Activated CD4-positive, alpha-beta T cell treated with anti-CD3 and anti-CD28 coated beads, Interleukin-2, amount 10 ng/mL, durations not matched to agents 24 days and 14 days (primary cell): Measurements from ENCODE around the gene EDAR. TPM values are rescaled to one million over a fixed set of nuclear protein-coding genes. Genes with fewer than 3 reads are reported as not detected.

Source experiments
- DNase-seq: peaks from one replicate; pipeline ENCODE4 v3.0.0; 2022
- H3K27ac Mint-ChIP-seq: one replicate; pipeline ENCODE4 v1.8.0; 2022; ENCODE audit warnings: mild to moderate bottlenecking, mixed read lengths
- H3K27me3 Mint-ChIP-seq: one replicate; pipeline ENCODE4 v1.8.0; 2022; ENCODE audit warnings: mixed read lengths
- H3K36me3 Mint-ChIP-seq: one replicate; pipeline ENCODE4 v1.8.0; 2022; ENCODE audit warnings: low read depth, mild to moderate bottlenecking, mixed read lengths
- H3K4me1 Mint-ChIP-seq: one replicate; pipeline ENCODE4 v1.8.0; 2021; ENCODE audit warnings: mixed read lengths
- H3K4me3 Mint-ChIP-seq: one replicate; pipeline ENCODE4 v1.8.0; 2022; ENCODE audit warnings: mild to moderate bottlenecking, moderate library complexity, mixed read lengths
- H3K9me3 Mint-ChIP-seq: one replicate; pipeline ENCODE4 v1.8.0; 2021; ENCODE audit warnings: mixed read lengths
- intact Hi-C: fragments of 100-400 bp; cut with micrococcal nuclease; formaldehyde crosslinking; loops from one replicate; pipeline ENCODE4 v1.15.1; 2023
- total RNA-seq: library from RNA; stranded (reverse); gene quantifications from 2 replicates; pipeline ENCODE4 v1.2.3, GENCODE V29; 2022

The EDAR gene
- total RNA-seq, 1 donor from 2014 or later, result 0.56 TPM

- DNase-seq, result no peak
- intact Hi-C loops, result loop anchor here (5.0 kb wide), 1 partner anchor 338 kb away; no protein-coding TSS in a partner anchor
- Mint-ChIP-seq H3K36me3 (no peaks in the 10 kb centered on the region), H3K4me1 (peaks cover 12% of the 10 kb centered on the region), H3K27ac (peak overlapping the region; percentile 16), H3K27me3 (peaks cover 2% of the 10 kb centered on the region), H3K4me3 (no peak overlapping the region), H3K9me3 (no peaks in the 10 kb centered on the region)
Observed at GRCh38 chr2:108935271-108935741, 53.7 kb downstream of the EDAR start.

DNA sequence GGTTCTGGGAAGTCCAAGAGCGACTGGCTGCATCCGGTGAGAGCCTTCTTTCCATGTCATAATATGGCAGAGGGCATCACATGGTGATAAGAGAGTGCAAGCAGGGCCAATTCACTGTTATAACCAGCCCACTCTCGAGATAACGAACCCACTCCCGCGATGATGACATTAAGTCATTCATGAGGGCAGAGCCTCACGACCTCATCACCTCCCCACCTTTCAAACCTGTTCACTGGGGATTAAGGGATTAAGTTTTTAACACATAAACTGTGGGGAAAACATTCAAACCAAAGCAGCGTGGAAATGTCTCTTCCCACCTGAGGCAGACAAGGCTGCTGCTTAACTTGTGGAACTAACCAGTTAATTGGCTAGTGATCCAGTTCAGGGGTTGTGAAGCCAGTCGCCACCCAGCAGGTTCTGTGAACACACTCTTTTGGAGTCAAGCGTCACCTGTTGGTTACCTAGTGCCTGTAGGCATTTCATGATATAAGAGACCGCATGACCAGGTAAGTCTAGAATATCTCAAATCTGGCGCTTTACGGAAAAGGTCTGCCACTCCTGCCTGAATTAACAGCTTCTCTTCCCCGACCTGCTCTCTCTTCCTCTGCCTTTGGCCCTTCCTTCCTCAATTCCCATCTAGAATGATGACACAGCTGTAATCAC is 54.3 kb downstream of the EDAR start:
- DNase-seq, result no peak
- Mint-ChIP-seq H3K27ac (peak overlapping the region; percentile 16), H3K9me3 (no peaks in the 10 kb centered on the region), H3K4me1 (peaks cover 12% of the 10 kb centered on the region), H3K36me3 (no peaks in the 10 kb centered on the region), H3K4me3 (no peak overlapping the region), H3K27me3 (peaks cover 2% of the 10 kb centered on the region)
- intact Hi-C loops, result loop anchor here (5.0 kb wide), 1 partner anchor 337 kb away; no protein-coding TSS in a partner anchor

DNA sequence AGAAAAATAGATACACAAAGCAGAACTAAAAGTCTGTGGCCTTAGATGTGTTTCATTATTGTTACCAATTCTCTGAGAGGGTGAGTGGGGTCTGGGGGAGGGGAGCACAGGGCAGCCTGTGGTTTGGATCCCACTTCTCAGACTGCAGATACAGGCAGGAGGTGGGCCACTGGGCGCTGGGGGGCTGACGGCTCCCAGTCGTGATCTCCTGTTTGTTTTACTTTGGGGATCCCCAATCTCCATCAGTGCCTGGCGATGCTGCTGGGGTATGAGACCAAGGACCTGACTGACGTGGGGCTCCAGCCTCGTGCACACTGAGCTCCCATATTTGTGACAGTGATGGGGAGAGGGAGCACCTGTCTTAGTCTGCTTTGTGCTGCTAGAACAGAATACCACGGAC is 54.9 kb downstream of the EDAR start:
- H3K27me3 Mint-ChIP-seq, result peaks cover 2% of the 10 kb centered on the region
- intact Hi-C loops, result no loop called here
- no peak overlapping the region for H3K27ac Mint-ChIP-seq
- no peaks in the 10 kb centered on the region for H3K36me3 Mint-ChIP-seq
- H3K4me1 Mint-ChIP-seq, result peaks cover 12% of the 10 kb centered on the region
- no peaks in the 10 kb centered on the region for H3K9me3 Mint-ChIP-seq
- no peak overlapping the region for H3K4me3 Mint-ChIP-seq
- DNase-seq, result no peak

GRCh38 chr2:108933691-108934117 is 55.3 kb downstream of the EDAR start:
- no peak for DNase-seq
- peaks cover 2% of the 10 kb centered on the region for H3K27me3 Mint-ChIP-seq
- H3K36me3 Mint-ChIP-seq, result no peaks in the 10 kb centered on the region
- no peaks in the 10 kb centered on the region for H3K9me3 Mint-ChIP-seq
- no peak overlapping the region for H3K27ac Mint-ChIP-seq
- intact Hi-C loops, result no loop called here
- H3K4me3 Mint-ChIP-seq, result no peak overlapping the region
- peaks cover 12% of the 10 kb centered on the region for H3K4me1 Mint-ChIP-seq

GRCh38 chr2:108932736-108933332 is 56.2 kb downstream of the EDAR start:
- intact Hi-C loops, result no loop called here
- Mint-ChIP-seq H3K27me3 (peaks cover 2% of the 10 kb centered on the region), H3K4me3 (no peak overlapping the region), H3K27ac (no peak overlapping the region), H3K36me3 (no peaks in the 10 kb centered on the region), H3K9me3 (no peaks in the 10 kb centered on the region), H3K4me1 (peaks cover 5% of the 10 kb centered on the region)
- no peak for DNase-seq

- Mint-ChIP-seq H3K27ac (no peak overlapping the region), H3K4me3 (no peak overlapping the region), H3K9me3 (no peaks in the 10 kb centered on the region), H3K27me3 (peaks cover 2% of the 10 kb centered on the region), H3K36me3 (no peaks in the 10 kb centered on the region), H3K4me1 (no peaks in the 10 kb centered on the region)
- no peak for DNase-seq
- intact Hi-C loops, result no loop called here
Observed at GRCh38 chr2:108931372-108931771, 57.6 kb downstream of the EDAR start.

- no peak for DNase-seq
- Mint-ChIP-seq H3K9me3 (no peaks in the 10 kb centered on the region), H3K27me3 (peaks cover 2% of the 10 kb centered on the region), H3K36me3 (no peaks in the 10 kb centered on the region), H3K4me3 (no peak overlapping the region), H3K4me1 (no peaks in the 10 kb centered on the region), H3K27ac (no peak overlapping the region)
- intact Hi-C loops, result loop anchor here (10.0 kb wide), 1 partner anchor 195 kb away; the partner anchor contains the start of gene SH3RF3
Observed at GRCh38 chr2:108929807-108930425, 59.1 kb downstream of the EDAR start.

DNA sequence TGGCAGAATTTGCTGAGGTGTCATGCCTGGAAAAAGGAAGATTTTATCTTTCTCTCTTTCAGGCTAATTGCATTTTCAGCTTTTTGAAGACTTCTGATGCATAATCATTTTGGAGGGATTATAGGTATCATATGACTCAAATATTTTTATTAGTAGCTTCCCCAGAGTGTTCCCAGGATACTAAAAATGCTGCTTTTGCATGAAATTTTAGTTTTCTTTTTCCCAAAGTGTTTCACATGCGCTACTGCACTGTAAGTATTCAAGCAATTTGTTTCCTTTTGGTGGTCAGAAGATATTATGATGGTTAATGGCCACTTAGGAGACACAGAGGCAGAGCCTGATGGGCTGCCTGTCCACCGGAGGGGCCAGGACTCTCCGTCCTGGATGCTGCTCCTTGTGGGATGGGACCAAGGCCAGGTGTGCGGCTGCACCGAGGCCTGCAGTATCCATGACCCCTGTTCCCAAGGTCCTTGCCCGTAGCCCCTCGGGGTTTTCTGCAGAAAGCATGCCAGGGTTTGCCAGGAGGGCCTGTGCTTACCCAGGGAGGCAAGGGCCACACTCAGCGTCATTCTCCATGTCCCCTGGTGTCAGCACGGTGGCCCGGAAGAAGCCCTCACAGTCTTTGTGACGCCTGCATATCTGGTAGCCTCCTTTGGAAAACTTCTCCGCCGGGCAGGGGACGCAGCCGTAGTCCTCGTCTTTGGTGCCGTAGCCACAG is 60.2 kb downstream of the EDAR start:
- Mint-ChIP-seq H3K4me1 (no peaks in the 10 kb centered on the region), H3K9me3 (no peaks in the 10 kb centered on the region), H3K4me3 (no peak overlapping the region), H3K36me3 (no peaks in the 10 kb centered on the region), H3K27me3 (peaks cover 2% of the 10 kb centered on the region), H3K27ac (no peak overlapping the region)
- intact Hi-C loops, result loop anchor here (1.0 to 10.0 kb wide), 3 partner anchors 59 to 279 kb away; partner anchors contain the start of gene SH3RF3
- DNase-seq, result no peak

GRCh38 chr2:108927936-108928659 is 60.9 kb downstream of the EDAR start:
- intact Hi-C loops, result loop anchor here (1.0 to 10.0 kb wide), 3 partner anchors 60 to 280 kb away; partner anchors contain the start of gene SH3RF3
- Mint-ChIP-seq H3K36me3 (no peaks in the 10 kb centered on the region), H3K27ac (peak overlapping the region; percentile 28), H3K27me3 (peaks cover 1% of the 10 kb centered on the region), H3K4me3 (no peak overlapping the region), H3K9me3 (no peaks in the 10 kb centered on the region), H3K4me1 (no peaks in the 10 kb centered on the region)
- DNase-seq, result peak; percentile 80

- no peaks in the 10 kb centered on the region for H3K36me3 Mint-ChIP-seq
- intact Hi-C loops, result loop anchor here (10.0 kb wide), 1 partner anchor 197 kb away; the partner anchor contains the start of gene SH3RF3
- H3K9me3 Mint-ChIP-seq, result no peaks in the 10 kb centered on the region
- H3K27me3 Mint-ChIP-seq, result no peaks in the 10 kb centered on the region
- H3K27ac Mint-ChIP-seq, result peak overlapping the region; percentile 28
- no peak for DNase-seq
- H3K4me1 Mint-ChIP-seq, result no peaks in the 10 kb centered on the region
- H3K4me3 Mint-ChIP-seq, result no peak overlapping the region
Observed at GRCh38 chr2:108927405-108927804, 61.6 kb downstream of the EDAR start.

DNA sequence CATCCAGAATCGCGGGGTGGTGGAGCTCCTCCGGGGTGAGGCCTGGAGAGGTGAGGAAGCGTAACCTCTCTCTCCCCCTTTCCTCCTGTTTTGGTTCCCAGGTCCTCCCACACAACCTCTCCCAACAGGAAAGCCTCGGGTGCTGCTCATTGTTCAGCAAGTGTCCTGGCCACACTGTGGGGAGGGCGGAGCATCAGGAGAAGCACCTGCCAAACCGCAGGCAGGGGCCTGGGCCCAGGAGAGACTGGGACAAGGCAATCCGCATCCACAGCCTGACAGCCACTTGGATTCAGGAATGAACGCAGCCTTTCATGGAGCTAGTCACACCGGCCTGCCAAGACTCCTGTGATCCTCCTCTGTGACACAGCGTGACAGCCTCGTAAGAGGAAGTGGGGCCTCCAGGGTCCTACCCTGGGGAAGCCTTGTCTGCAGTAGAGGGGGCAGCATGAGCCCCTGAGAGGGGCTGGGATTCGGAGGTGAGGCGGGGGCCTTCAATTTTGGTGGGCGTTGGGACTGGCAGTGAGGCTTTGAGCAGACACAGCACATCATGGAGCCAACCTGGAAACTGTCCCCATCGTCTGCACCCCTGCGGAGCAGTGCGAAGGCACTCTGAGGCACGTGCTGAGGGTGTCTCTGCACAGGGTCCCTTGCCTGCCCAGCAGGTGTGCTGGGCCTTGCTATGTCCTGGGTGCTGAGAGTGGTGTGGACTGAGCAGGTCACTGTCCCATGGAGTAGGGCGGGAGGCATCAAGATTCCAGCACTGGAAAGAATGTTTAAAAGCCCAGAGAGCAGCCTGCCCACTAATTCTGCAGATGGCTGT is 62.2 kb downstream of the EDAR start:
- Mint-ChIP-seq H3K4me3 (no peak overlapping the region), H3K4me1 (no peaks in the 10 kb centered on the region), H3K9me3 (no peaks in the 10 kb centered on the region), H3K36me3 (no peaks in the 10 kb centered on the region), H3K27me3 (no peaks in the 10 kb centered on the region), H3K27ac (no peak overlapping the region)
- DNase-seq, result no peak
- intact Hi-C loops, result loop anchor here (10.0 kb wide), 1 partner anchor 198 kb away; the partner anchor contains the start of gene SH3RF3

DNA sequence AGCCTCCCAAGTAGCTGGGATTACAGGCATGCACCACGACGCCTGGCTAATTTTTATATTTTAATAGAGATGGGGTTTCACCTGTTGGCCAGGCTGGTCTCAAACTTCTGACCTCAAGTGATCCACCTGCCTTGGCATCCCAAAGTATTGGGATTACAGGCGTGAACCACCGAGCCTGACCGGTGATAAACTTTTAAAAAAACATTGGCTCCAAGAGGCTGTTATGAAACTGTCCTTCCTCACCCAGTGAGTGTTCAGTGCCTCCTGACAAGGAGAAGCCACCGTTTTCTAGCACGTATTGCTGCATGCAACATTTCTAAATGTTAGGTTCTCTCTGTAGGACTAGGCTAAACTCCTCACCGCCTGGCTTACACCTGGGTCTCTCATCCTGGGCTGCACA is 63.3 kb downstream of the EDAR start:
- no peaks in the 10 kb centered on the region for H3K27me3 Mint-ChIP-seq
- no peaks in the 10 kb centered on the region for H3K9me3 Mint-ChIP-seq
- H3K36me3 Mint-ChIP-seq, result no peaks in the 10 kb centered on the region
- no peak for DNase-seq
- H3K4me3 Mint-ChIP-seq, result no peak overlapping the region
- no peaks in the 10 kb centered on the region for H3K4me1 Mint-ChIP-seq
- H3K27ac Mint-ChIP-seq, result no peak overlapping the region
- intact Hi-C loops, result loop anchor here (10.0 kb wide), 1 partner anchor 199 kb away; the partner anchor contains the start of gene SH3RF3
